ENCODE data around the gene HINFP. TPM values are rescaled to one million over a fixed set of nuclear protein-coding genes. Genes with fewer than 3 reads are reported as not detected.
A peak's percentile ranks its signal among the peaks of the same experiment; 100 is the strongest.

Gene HINFP
- total RNA-seq, 1 experiment from 2014 or later = 42.4 TPM

DNA sequence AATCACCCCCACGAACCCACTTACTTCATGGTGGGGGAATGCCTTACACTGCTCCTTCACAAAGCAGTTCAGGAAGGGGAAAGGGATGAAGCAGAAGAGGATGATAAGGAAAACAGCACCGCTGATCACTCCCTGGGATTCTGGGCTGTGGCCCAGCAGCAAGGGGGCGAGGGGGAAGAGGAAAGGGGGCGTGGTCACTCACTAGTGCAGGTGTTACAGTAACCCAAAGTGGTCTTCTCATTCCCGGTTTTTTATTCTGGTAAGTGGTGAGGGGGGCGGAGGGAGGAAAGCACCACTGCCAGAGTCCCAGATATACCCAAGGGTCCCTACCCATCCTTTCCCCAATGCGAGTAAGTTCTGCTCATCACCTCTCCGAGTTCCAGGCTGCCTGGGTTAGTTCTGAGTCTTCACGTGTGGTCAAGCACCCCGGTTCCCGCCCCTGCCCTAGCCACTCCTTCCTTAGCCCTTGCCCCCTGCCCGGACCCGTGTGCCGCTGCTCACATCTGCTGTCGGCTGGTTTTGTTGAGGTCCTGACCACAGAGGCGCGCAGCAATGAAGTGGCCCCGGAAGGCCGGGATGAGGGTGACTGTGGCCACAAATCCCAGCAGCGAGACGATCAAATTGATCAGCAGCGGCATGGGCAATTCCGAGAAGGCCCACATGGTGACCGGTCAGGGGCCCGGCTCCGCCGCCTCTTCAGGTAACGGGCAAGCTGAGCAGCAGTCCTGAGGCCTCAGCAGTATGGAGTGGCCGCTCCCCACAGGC is 20.2 kb upstream of the HINFP start:
- H3K4me1 ChIP-seq (ENCODE audit: insufficient read depth, low read length) = no peaks in the 10 kb centered on the region
- H2BK5ac ChIP-seq (ENCODE audit: insufficient read length, low read length) = no peak overlapping the region
- no peaks in the 10 kb centered on the region for H4K20me1 ChIP-seq (ENCODE audit: control insufficient read depth, insufficient read depth, insufficient read length)
- no peaks in the 10 kb centered on the region; the same call in 1 of the 2 replicates for H3K79me2 ChIP-seq (ENCODE audit: insufficient read depth, low read length)
- Mint-ChIP-seq H3K36me3 (ENCODE audit: insufficient read depth in 1 of 3, low read depth in 3 of 3) (peaks cover 21 to 31% (median 28%) of the 10 kb centered on the region in 3 experiments; a peak in 6 of 7 replicates), H3K4me3 (peak overlapping the region; percentile 85 to 91), H3K9me3 (no peaks in the 10 kb centered on the region; a peak in 1 of 5 replicates), H3K27me3 (ENCODE audit: low read depth) (peaks cover 3% of the 10 kb centered on the region; the same call in 1 of the 2 replicates), H3K27ac (peak overlapping the region; percentile 99 to 100 (median 100)), H3K4me1 (peaks cover 25 to 26% of the 10 kb centered on the region in 2 experiments)
- H2BK12ac ChIP-seq (ENCODE audit: insufficient read length, low read depth, low read length) = no peak overlapping the region
- H2BK20ac ChIP-seq (ENCODE audit: low read depth, low read length, poor library complexity, severe bottlenecking) = no peak overlapping the region
- H3K23ac ChIP-seq (ENCODE audit: insufficient read length, low read depth, low read length) = no peak overlapping the region
- H3K27ac ChIP-seq (ENCODE audit: insufficient read length, low read depth, low read length) = no peak overlapping the region
- no CpG with 5 or more reads among the region's 29 CpGs for WGBS (ENCODE audit: extremely low coverage, insufficient read length, low lambda C conversion rate)
- no peak overlapping the region for H4K5ac ChIP-seq (ENCODE audit: insufficient read length, low read depth, low read length)
- peak overlapping the region; percentile 91 for H3K4me2 ChIP-seq (ENCODE audit: insufficient read depth, insufficient read length, low read length)
- H3K14ac ChIP-seq (ENCODE audit: insufficient read depth, low read length) = peak overlapping the region; percentile 75; the same call in 1 of the 2 replicates
- no peak overlapping the region for H3T11ph ChIP-seq (ENCODE audit: low read length)
- no peak overlapping the region for H4K8ac ChIP-seq (replicated peaks; ENCODE audit: insufficient read length, low read depth, low read length)
- H3K9me3 ChIP-seq (ENCODE audit: control insufficient read depth, low read depth, low read length) = no peaks in the 10 kb centered on the region
- no peak overlapping the region for H3K56ac ChIP-seq (ENCODE audit: insufficient read length, low read depth, low read length)
- peak; percentile 79 for DNase-seq
- H2AK5ac ChIP-seq (ENCODE audit: insufficient read length, low read length) = no peak overlapping the region
- no peak overlapping the region for H4K91ac ChIP-seq (ENCODE audit: insufficient read length, low read depth, low read length)
- H2BK15ac ChIP-seq (ENCODE audit: low read depth, low read length) = no peak overlapping the region
- no peak overlapping the region for H3K4ac ChIP-seq (ENCODE audit: low read depth, low read length)
- H3K18ac ChIP-seq (ENCODE audit: insufficient read length, low read depth, low read length) = peak overlapping the region; percentile 54
- H3K23me2 ChIP-seq (ENCODE audit: insufficient read length, low read depth, low read length, poor library complexity, severe bottlenecking) = peaks cover 16% of the 10 kb centered on the region
- TF ChIP-seq, protein P1, sequence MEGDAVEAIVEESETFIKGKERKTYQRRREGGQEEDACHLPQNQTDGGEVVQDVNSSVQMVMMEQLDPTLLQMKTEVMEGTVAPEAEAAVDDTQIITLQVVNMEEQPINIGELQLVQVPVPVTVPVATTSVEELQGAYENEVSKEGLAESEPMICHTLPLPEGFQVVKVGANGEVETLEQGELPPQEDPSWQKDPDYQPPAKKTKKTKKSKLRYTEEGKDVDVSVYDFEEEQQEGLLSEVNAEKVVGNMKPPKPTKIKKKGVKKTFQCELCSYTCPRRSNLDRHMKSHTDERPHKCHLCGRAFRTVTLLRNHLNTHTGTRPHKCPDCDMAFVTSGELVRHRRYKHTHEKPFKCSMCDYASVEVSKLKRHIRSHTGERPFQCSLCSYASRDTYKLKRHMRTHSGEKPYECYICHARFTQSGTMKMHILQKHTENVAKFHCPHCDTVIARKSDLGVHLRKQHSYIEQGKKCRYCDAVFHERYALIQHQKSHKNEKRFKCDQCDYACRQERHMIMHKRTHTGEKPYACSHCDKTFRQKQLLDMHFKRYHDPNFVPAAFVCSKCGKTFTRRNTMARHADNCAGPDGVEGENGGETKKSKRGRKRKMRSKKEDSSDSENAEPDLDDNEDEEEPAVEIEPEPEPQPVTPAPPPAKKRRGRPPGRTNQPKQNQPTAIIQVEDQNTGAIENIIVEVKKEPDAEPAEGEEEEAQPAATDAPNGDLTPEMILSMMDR (conservative IDR thresholded peaks at IDR 0.05) = peak; percentile 32; the same call in 1 of the 3 replicates
- H3K27me3 ChIP-seq (ENCODE audit: insufficient read depth, low read length) = no peaks in the 10 kb centered on the region
- H2AFZ ChIP-seq (ENCODE audit: low read length) = no peak overlapping the region
- no peaks in the 10 kb centered on the region for H3K79me1 ChIP-seq (ENCODE audit: insufficient read depth, low read depth, low read length, poor library complexity, severe bottlenecking)
- no peak overlapping the region for H2BK120ac ChIP-seq (ENCODE audit: low read depth, low read length, poor library complexity, severe bottlenecking)
- H3K9ac ChIP-seq (ENCODE audit: extremely low read depth, insufficient read length, low read length) = peak overlapping the region; percentile 65

Measured in H9 (cell line).